Nephron (organoid): ENCODE results near the gene FBLN5.
A peak's percentile ranks its signal among the peaks of the same experiment; 100 is the strongest.

Experiments used
- H3K27ac Mint-ChIP-seq, 3 experiments: 2 replicates each; pipeline ENCODE4 v1.8.0; 2020; ENCODE audit warnings: mixed read lengths in 3 of 3, mild to moderate bottlenecking in 2 of 3, moderate library complexity in 1 of 3
- H3K27me3 Mint-ChIP-seq: 2 replicates; pipeline ENCODE4 v1.8.0; 2021; ENCODE audit warnings: low read depth, mild to moderate bottlenecking, moderate library complexity, mixed read lengths
- H3K36me3 Mint-ChIP-seq: 2 replicates; pipeline ENCODE4 v1.8.0; 2020; ENCODE audit warnings: low read depth, mixed read lengths
- H3K4me1 Mint-ChIP-seq: 2 replicates; pipeline ENCODE4 v1.8.0; 2020; ENCODE audit warnings: mixed read lengths
- H3K4me3 Mint-ChIP-seq, 3 experiments: 2 replicates each; pipeline ENCODE4 v1.8.0; 2020; ENCODE audit warnings: mild to moderate bottlenecking in 3 of 3, mixed read lengths in 3 of 3, moderate library complexity in 2 of 3
- H3K9me3 Mint-ChIP-seq: 2 replicates; pipeline ENCODE4 v1.8.0; 2020; ENCODE audit warnings: mixed read lengths
- TF ChIP-seq, protein P1 (sequence below), 3 experiments: fragments of 200-600 bp; sonication (generic); IDR thresholded peaks; one replicate each; pipeline ENCODE4 v1.5.0; 2021; ENCODE audit warnings: antibody characterized with exemption in 3 of 3; ENCODE audit not compliant: unreplicated experiment in 3 of 3

FBLN5 gene

DNA sequence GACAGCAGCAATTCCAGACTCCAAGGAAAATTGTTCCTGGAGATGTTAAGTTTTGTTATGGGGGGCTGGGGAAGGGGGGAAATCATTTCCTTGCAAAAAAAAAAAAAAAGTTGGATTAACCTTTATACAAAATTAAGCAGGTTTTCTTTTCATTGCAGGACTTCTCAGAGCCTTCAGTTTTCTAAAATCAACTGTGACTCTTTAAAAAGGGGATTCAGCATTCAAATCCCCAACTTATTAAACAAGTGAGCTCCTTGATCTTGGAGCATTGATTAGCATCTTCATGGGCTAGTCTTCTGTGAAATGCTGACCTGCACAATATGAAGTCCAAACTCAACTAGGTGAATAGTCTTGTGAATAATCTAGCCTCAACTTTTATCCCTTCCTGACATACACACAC is 87.3 kb downstream of the FBLN5 start:
- H3K27me3 Mint-ChIP-seq: peaks cover 11% of the 10 kb centered on the region
- peaks cover 20% of the 10 kb centered on the region for H3K4me1 Mint-ChIP-seq
- no peak overlapping the region for H3K4me3 Mint-ChIP-seq
- peaks cover 4% of the 10 kb centered on the region for H3K36me3 Mint-ChIP-seq
- TF ChIP-seq, protein P1, sequence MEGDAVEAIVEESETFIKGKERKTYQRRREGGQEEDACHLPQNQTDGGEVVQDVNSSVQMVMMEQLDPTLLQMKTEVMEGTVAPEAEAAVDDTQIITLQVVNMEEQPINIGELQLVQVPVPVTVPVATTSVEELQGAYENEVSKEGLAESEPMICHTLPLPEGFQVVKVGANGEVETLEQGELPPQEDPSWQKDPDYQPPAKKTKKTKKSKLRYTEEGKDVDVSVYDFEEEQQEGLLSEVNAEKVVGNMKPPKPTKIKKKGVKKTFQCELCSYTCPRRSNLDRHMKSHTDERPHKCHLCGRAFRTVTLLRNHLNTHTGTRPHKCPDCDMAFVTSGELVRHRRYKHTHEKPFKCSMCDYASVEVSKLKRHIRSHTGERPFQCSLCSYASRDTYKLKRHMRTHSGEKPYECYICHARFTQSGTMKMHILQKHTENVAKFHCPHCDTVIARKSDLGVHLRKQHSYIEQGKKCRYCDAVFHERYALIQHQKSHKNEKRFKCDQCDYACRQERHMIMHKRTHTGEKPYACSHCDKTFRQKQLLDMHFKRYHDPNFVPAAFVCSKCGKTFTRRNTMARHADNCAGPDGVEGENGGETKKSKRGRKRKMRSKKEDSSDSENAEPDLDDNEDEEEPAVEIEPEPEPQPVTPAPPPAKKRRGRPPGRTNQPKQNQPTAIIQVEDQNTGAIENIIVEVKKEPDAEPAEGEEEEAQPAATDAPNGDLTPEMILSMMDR (IDR thresholded peaks at IDR 0.05; ENCODE audit: unreplicated experiment in 3 of 3): no peak
- H3K27ac Mint-ChIP-seq: no peak overlapping the region
- no peaks in the 10 kb centered on the region for H3K9me3 Mint-ChIP-seq

- peak overlapping the region in 1 of 3 experiments; percentile 55 for H3K27ac Mint-ChIP-seq
- H3K27me3 Mint-ChIP-seq: peaks cover 11% of the 10 kb centered on the region
- H3K4me3 Mint-ChIP-seq: no peak overlapping the region
- peaks cover 4% of the 10 kb centered on the region for H3K36me3 Mint-ChIP-seq
- peaks cover 35% of the 10 kb centered on the region for H3K4me1 Mint-ChIP-seq
- TF ChIP-seq, protein P1 (IDR thresholded peaks at IDR 0.05; ENCODE audit: unreplicated experiment in 3 of 3): no peak
- no peaks in the 10 kb centered on the region for H3K9me3 Mint-ChIP-seq
Observed at GRCh38 chr14:91858536-91859275, 88.8 kb downstream of the FBLN5 start.

DNA sequence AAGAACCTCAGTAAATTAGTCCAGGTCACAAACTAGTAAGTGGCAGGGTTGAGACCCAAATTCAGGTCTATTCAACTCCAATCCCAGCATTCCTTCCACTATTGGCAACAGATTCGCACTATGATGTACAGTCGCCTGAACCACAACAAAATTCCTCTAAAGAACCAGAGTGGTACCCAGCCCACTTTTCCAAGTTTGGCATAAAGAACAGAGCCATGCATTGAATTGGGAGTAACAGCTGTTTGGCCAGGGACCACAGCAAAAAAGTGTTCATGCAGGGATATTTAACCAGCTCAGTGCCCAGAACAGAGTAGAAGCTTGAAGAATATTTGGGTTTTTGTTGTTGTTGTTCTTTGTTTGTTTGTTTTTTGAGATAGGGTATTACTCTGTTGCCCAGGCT is 89.9 kb downstream of the FBLN5 start:
- Mint-ChIP-seq H3K36me3 (no peaks in the 10 kb centered on the region), H3K27me3 (peaks cover 4% of the 10 kb centered on the region), H3K4me1 (peaks cover 40% of the 10 kb centered on the region), H3K27ac (no peak overlapping the region), H3K9me3 (no peaks in the 10 kb centered on the region), H3K4me3 (no peak overlapping the region)
- TF ChIP-seq, protein P1 (IDR thresholded peaks at IDR 0.05; ENCODE audit: unreplicated experiment in 3 of 3): no peak

GRCh38 chr14:91854327-91854934 is 93.1 kb downstream of the FBLN5 start:
- H3K27ac Mint-ChIP-seq: peak overlapping the region; percentile 50 to 53 (median 53)
- peak overlapping the region in 1 of 3 experiments; percentile 13 for H3K4me3 Mint-ChIP-seq
- H3K27me3 Mint-ChIP-seq: peaks cover 4% of the 10 kb centered on the region
- TF ChIP-seq, protein P1 (IDR thresholded peaks at IDR 0.05; ENCODE audit: unreplicated experiment in 3 of 3): no peak
- H3K9me3 Mint-ChIP-seq: no peaks in the 10 kb centered on the region
- H3K4me1 Mint-ChIP-seq: peaks cover 44% of the 10 kb centered on the region
- no peaks in the 10 kb centered on the region for H3K36me3 Mint-ChIP-seq

DNA sequence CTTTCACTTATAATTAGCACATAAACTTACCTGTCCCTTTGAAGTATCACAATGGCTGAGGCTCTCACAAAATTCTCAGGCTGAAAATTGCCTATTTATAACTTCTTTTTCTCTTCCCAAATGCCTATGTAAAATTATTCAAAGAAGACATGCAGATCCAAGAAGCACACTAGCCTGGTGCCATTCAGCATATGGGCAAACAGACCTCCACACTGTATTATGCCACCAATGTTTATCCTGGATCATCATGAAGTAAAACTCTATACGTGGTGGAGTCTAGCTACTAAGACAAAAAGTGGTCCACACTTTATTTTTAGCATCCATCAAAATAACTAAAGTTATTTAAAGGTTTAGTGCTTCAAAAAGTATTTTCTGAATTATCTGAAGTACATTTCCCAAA is 95.9 kb downstream of the FBLN5 start:
- H3K27ac Mint-ChIP-seq: no peak overlapping the region
- TF ChIP-seq, protein P1 (IDR thresholded peaks at IDR 0.05; ENCODE audit: unreplicated experiment in 3 of 3): no peak
- H3K36me3 Mint-ChIP-seq: no peaks in the 10 kb centered on the region
- H3K27me3 Mint-ChIP-seq: peaks cover 4% of the 10 kb centered on the region
- peaks cover 50% of the 10 kb centered on the region for H3K4me1 Mint-ChIP-seq
- H3K9me3 Mint-ChIP-seq: no peaks in the 10 kb centered on the region
- H3K4me3 Mint-ChIP-seq: no peak overlapping the region
